GM10266 (cell line): ENCODE measurements around the gene HEXD.

Source experiments
- DNase-seq: peaks from one replicate; pipeline ENCODE4 v3.0.0; 2012; ENCODE audit errors: extremely low spot score
- CTCF ChIP-seq: IDR thresholded peaks from 2 replicates; pipeline ENCODE4 v1.5.1; 2012; ENCODE audit warnings: mild to moderate bottlenecking, low read depth; ENCODE audit not compliant: control insufficient read depth, insufficient read depth; ENCODE audit errors: missing control alignments

The HEXD gene

GRCh38 chr17:82435601-82436583, 17.7 kb downstream of the HEXD start:
- DNase-seq, result no peak
- no peak for TF ChIP-seq CTCF

DNA sequence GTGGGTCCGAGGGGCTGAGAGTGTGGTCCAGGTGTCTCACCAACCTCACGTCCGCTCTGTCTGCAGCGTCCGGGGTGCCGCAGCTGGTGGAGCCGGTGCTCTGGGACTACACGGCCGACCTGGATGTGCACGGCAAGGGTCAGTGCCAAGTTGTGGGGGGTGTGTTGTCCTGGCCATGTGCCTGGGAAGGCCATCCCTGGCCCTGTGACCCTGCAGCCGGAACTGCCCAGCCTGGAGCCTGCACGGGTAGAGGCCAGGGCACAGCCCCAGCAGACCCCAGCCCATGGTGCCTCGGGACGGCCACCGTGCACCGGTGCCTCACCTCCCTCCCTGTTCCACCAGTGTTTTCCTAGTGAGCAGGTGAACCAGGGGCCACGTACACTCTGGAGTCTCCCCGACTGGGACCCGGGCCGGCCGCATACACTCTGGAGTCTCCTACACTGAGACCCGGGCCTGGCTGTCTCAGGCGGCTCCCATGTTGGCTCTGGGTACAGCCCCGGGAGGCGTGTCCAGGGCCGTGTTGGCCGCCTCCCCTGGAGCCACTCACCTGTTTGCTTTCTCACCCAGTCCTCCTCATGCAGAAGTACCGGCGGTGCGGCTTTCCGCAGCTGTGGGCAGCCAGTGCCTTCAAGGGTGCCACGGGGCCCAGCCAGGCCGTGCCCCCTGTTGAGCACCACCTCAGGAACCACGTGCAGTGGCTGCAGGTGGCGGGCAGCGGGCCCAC, 18.6 kb downstream of the HEXD start:
- no peak for DNase-seq
- TF ChIP-seq CTCF, result no peak

GRCh38 chr17:82437325-82437668, 19.1 kb downstream of the HEXD start:
- no peak for DNase-seq
- no peak for TF ChIP-seq CTCF

DNA sequence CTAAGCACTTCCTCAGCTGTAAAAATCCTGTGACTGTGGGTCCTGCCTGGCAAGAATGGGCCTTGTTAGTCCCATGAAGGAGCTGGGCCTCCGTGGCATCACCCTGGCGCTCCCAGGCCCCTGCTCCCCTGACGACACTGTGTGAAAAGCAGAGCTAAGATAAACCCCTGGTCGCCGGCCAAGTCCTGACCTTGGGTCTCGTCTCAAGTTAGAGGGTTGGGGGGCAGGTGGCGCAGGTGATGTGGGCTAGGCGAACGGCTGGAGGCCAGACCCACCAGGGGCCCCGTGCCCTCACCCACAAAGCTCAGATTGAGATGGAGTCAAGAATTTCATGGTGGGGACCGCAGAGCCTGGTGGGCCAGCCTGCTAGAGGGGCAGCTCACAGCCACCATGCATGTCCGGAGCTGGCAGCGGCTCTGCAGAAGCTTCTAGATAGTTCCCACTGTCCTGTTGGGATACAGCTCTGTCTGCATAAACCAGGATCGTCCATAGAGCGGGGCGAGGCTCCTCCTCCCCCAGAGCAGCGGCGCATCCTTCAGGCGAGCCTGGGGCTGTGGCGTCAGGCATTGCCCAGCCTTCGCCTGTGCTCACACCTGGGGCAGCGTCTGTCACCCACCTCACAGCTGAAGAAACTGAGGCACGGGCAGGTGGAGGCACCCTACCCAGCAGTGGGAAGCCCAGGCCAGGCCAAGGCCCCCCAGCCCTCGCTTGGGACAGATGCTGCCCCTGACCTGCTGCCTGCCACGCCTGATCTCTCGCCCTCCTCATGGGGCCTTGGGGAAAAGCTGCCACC, 20.4 kb downstream of the HEXD start:
- no peak for TF ChIP-seq CTCF
- DNase-seq, result no peak

DNA sequence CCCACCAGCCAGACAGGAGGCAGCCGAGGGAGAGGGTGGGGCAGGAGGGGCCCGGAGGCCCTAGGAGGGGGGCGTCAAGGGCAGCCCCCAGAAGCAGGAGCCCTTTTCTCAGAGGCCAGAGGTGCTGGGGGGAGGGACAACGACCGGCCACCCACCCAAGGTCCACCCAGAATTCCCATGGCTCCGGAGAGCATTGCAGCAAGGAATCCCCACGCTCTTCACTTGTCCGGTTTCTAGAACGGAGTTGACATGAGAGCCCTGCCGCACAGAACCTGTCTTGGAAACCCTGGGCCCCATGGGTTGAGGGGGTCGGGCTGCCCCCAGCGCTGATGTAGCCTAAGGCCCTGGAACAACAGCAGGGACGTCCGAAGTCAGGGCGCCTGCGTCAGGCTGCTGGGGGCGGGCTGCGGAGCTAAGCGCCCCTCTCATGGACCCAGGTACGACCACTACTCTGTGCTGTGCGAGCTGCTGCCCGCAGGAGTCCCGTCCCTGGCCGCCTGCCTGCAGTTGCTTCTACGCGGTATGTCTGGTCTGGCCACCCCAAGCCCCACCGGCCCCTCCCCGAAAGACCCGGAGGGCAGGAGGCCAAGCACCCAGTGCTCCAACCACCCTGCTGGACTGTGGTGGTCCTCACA, 21.2 kb downstream of the HEXD start:
- DNase-seq, result no peak
- no peak for TF ChIP-seq CTCF

DNA sequence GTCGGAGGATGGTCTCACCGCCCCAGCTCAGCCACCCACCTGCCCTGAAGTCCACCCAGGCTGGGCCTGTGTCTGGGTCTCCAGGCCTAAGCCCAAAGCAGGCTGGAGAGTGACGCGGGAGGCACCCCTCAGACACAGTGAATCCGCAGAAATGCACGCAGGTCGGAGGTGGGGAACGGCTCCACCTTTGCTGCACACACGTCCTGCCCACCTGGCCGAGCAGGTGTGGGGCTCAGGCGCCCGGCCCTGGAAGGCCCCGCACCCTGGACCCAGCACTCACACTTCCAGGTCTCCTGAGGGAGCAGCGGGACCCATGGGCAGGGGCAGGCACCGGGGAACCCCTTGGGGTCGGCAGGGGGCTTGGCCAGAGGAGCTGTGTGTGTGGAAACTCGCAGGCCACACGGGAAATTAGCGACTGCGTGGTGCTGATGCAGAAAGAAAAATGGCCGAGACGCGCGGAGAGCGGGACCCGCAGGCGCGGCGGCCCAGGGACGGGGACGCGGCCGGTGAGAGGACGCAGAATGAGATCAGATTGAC, 21.8 kb downstream of the HEXD start:
- no peak for TF ChIP-seq CTCF
- DNase-seq, result no peak
